Heart left ventricle (tissue), 16 donors: ENCODE measurements around the gene PACSIN2. TPM values are rescaled to one million over a fixed set of nuclear protein-coding genes. Genes with fewer than 3 reads are reported as not detected.

ENCODE experiments used
- ATAC-seq, 4 donors: fragments of 200-7000 bp; cut with Tn5 transposase; one replicate each; pipeline ENCODE4 v1.9.1; 2020 to 2022; ENCODE audit warnings: moderate library complexity in 4 of 4, mild to moderate bottlenecking in 3 of 4, moderate number of reproducible peaks in 1 of 4
- DNase-seq, 5 donors: peaks; one replicate each; pipeline ENCODE4 v3.0.0-alpha.2; 2020
- H3K27ac ChIP-seq, 12 donors: fragments of 200-600 bp; sonication (generic) in 4 of 12; one replicate each; pipeline versions ENCODE4 v1.5.0 to v1.8.0; 2016 to 2022; ENCODE audit warnings: mild to moderate bottlenecking in 2 of 12
- H3K27me3 ChIP-seq, 9 donors: fragments of 200-600 bp; sonication (generic) in 2 of 9; one replicate each; pipeline versions ENCODE4 v1.5.1 to v1.8.0; 2016 to 2022; ENCODE audit warnings: mild to moderate bottlenecking in 3 of 9
- H3K36me3 ChIP-seq, 9 donors: fragments of 200-600 bp; sonication (generic) in 2 of 9; one replicate each; pipeline versions ENCODE4 v1.5.0 to v1.8.0; 2018 to 2022; ENCODE audit warnings: mild to moderate bottlenecking in 2 of 9
- H3K4me1 ChIP-seq, 12 donors: fragments of 200-600 bp; sonication (generic) in 4 of 12; one replicate each; pipeline versions ENCODE4 v1.5.0 to v1.8.0; 2016 to 2022; ENCODE audit warnings: mild to moderate bottlenecking in 3 of 12
- H3K4me3 ChIP-seq, 12 donors: fragments of 200-600 bp; sonication (generic) in 4 of 12; one replicate each; pipeline versions ENCODE4 v1.5.0 to v1.8.0; 2017 to 2022; ENCODE audit warnings: mild to moderate bottlenecking in 9 of 12, moderate library complexity in 4 of 12
- H3K9me3 ChIP-seq, 12 donors: fragments of 200-600 bp; sonication (generic) in 4 of 12; one replicate each; pipeline versions ENCODE4 v1.5.0 to v1.8.0; 2016 to 2022; ENCODE audit warnings: mild to moderate bottlenecking in 1 of 12
- POLR2A ChIP-seq, 2 donors: fragments of 450-650 bp; IDR thresholded peaks; one replicate each; pipeline ENCODE4 v1.6.1; 2017; ENCODE audit warnings: antibody characterized with exemption in 2 of 2, mild to moderate bottlenecking in 2 of 2, moderate library complexity in 2 of 2
- WGBS, 4 donors: extraction: QIAGEN DNeasy Blood & Tissue Kit in 2 of 4; methylation state at CpG; one replicate each; pipeline versions ENCODE4 v1.1.5 to v1.1.7; 2013 to 2018; 5-methylcytosine and 5-hydroxymethylcytosine counted together
- intact Hi-C, 10 donors: fragments of 100-400 bp; cut with DNase I; formaldehyde crosslinking; loops; one replicate each; pipeline versions ENCODE4 v1.11.1 to v1.14.2; 2022
- polyA plus RNA-seq, 2 donors: library from polyadenylated mRNA; stranded (reverse); fragments of 200-250 nt; gene quantifications; one replicate each; pipeline ENCODE4 v1.2.3, GENCODE V29; 2013
- total RNA-seq, 9 donors: library from RNA; depleted of rRNA in 2 of 9; stranded (reverse); fragments of >200 nt in 2 of 9; fragmentation: NEBNext Ultra II Directional in 3 of 9; extraction: Animal tissue kit (Norgen Biotek cat#: 25700) in 3 of 9; gene quantifications; one replicate each; pipeline versions ENCODE4 v1.1.0 to v1.2.4, GENCODE V29; 2016 to 2023
- TF ChIP-seq, protein P1 (sequence below), 12 donors: fragments of 200-600 bp; sonication (generic) in 4 of 12; IDR thresholded peaks; one replicate each; pipeline versions ENCODE4 v1.5.0 to v1.8.0; 2018 to 2022; ENCODE audit warnings: antibody characterized with exemption in 12 of 12, mild to moderate bottlenecking in 5 of 12
- donor health status: ischemic (EF 13 %, LVEDD 7.1; RV severe dilation, severe dysfunction).
- donor health status: healthy with polysubstance abuse.
- donor health status: DM: no; HTN: yes; CAD: no.
- donor health status: DM: no; HTN: no; CAD: no.
- donor health status: ischemic (EF 25% LVEDD 6.9; RV normal size, moderate dysfunction).
- donor health status: ischemic (EF 25% LVEDD 5.7; RV mildly dilated, moderate dysfunction).
- donor health status: healthy.
- donor health status: DM: yes; HTN: yes; CAD: no.
- donor health status: ischemic (EF 35%, LVEDD 5.7; RV mildly dilated, moderate dysfunction).
- donor health status: nonischemic (EF 11% LVEDD 7.7; RV severe dilation, severe dysfunction).
- donor health status: DM: yes; HTN: yes; CAD: no.
- donor health status: PGD.
- donor health status: ischemic (EF 29% LVEDD 5.4; RV normal size, mild dysfunction).
- donor health status: nonischemic (EF 23%, LVEDD 6.1; RV moderate dilation, normal function).

PACSIN2 gene
- total and polyA plus RNA-seq, 11 donors = 26.5 to 87.1 (median 59.3) TPM

- Histone ChIP-seq H3K27ac (no peak overlapping the region), H3K4me3 (no peak overlapping the region), H3K36me3 (no peaks in the 10 kb centered on the region), H3K9me3 (no peaks in the 10 kb centered on the region), H3K27me3 (no peaks in the 10 kb centered on the region), H3K4me1 (peaks cover 0 to 15% (median 0%) of the 10 kb centered on the region in 12 donors)
- TF ChIP-seq POLR2A (IDR thresholded peaks at IDR 0.05) = no peak
- TF ChIP-seq, protein P1, sequence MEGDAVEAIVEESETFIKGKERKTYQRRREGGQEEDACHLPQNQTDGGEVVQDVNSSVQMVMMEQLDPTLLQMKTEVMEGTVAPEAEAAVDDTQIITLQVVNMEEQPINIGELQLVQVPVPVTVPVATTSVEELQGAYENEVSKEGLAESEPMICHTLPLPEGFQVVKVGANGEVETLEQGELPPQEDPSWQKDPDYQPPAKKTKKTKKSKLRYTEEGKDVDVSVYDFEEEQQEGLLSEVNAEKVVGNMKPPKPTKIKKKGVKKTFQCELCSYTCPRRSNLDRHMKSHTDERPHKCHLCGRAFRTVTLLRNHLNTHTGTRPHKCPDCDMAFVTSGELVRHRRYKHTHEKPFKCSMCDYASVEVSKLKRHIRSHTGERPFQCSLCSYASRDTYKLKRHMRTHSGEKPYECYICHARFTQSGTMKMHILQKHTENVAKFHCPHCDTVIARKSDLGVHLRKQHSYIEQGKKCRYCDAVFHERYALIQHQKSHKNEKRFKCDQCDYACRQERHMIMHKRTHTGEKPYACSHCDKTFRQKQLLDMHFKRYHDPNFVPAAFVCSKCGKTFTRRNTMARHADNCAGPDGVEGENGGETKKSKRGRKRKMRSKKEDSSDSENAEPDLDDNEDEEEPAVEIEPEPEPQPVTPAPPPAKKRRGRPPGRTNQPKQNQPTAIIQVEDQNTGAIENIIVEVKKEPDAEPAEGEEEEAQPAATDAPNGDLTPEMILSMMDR (IDR thresholded peaks at IDR 0.05) = no peak
- WGBS, 4 donors = 92 to 94% (median 94%) methylated on average over 8 to 9 of the region's 9 CpGs
- ATAC-seq (no peak), DNase-seq (no peak)
- intact Hi-C loops = loop anchor here in 4 of 10 donors (2.0 to 10.0 kb wide), 3 partner anchors 166 to 170 kb away; no protein-coding TSS in a partner anchor
These were observed 20.3 kb upstream of the PACSIN2 start for GRCh38 chr22:43035250-43035649.

DNA sequence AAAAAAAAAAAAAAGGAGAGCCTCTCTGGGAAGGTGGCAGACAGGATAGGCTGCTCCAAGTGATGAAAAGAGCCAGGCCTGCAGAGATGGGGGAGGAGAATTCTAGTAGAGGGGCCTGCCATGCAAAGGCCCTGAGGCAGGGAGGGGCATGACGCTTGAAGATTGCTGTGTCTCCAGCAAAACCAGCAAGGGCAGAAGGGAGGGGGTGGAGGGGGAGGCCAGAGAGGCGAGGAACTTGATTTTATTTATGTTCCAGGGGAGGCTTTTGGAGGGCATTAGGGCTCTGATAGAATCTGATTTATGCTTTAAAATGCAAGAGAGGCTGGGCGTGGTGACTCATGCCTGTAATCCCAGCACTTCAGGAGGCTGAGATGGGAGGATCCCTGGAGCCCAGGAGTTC is 16.7 kb upstream of the PACSIN2 start:
- WGBS, 4 donors = 78 to 97% (median 86%) methylated on average over 3 of the region's 3 CpGs
- no peak for ATAC-seq
- DNase-seq = no peak
- Histone ChIP-seq H3K27ac (no peak overlapping the region), H3K4me3 (no peak overlapping the region), H3K4me1 (peaks cover 0 to 24% (median 0%) of the 10 kb centered on the region in 12 donors), H3K36me3 (no peaks in the 10 kb centered on the region), H3K27me3 (no peaks in the 10 kb centered on the region), H3K9me3 (no peaks in the 10 kb centered on the region)
- TF ChIP-seq, protein P1 (IDR thresholded peaks at IDR 0.05) = no peak
- TF ChIP-seq POLR2A (IDR thresholded peaks at IDR 0.05) = no peak
- intact Hi-C loops = loop anchor here in 6 of 10 donors (5.0 to 10.0 kb wide), 2 partner anchors 164 to 167 kb away; no protein-coding TSS in a partner anchor

GRCh38 chr22:43018615-43019014 is 3.7 kb upstream of the PACSIN2 start:
- no peaks in the 10 kb centered on the region for H3K27me3 ChIP-seq

More at GRCh38 chr22:43018615-43019014, 3.7 kb upstream of the PACSIN2 start:
- Histone ChIP-seq H3K4me3 (no peak overlapping the region), H3K4me1 (peaks cover 0 to 21% (median 5%) of the 10 kb centered on the region in 12 donors), H3K9me3 (no peaks in the 10 kb centered on the region), H3K36me3 (no peaks in the 10 kb centered on the region), H3K27ac (no peak overlapping the region)
- TF ChIP-seq, protein P1 (IDR thresholded peaks at IDR 0.05) = no peak
- TF ChIP-seq POLR2A (IDR thresholded peaks at IDR 0.05) = no peak
- intact Hi-C loops = loop anchor here in 4 of 10 donors (10.0 kb wide), 4 partner anchors 54 to 144 kb away; no protein-coding TSS in a partner anchor
- 83 to 96% (median 89%) methylated on average over 6 of the region's 6 CpGs for WGBS, 4 donors
- ATAC-seq (no peak), DNase-seq (no peak)
